DOHH2 (cell line): Measurements from ENCODE around the gene RBM47.

Experiments
- H3F3A ChIP-seq: fragments of 200-600 bp; sonication (generic), shearing (Covaris generic); 2 replicates; pipeline ENCODE4 v1.6.0; 2016; ENCODE audit warnings: antibody characterized with exemption, mild to moderate bottlenecking; ENCODE audit not compliant: control insufficient read depth, insufficient read depth
- H3K27ac ChIP-seq: fragments of 200-600 bp; sonication (generic); 2 replicates; pipeline ENCODE4 v1.5.1; 2014; ENCODE audit warnings: low read depth, mild to moderate bottlenecking, low read length, moderate library complexity
- H3K27me3 ChIP-seq: fragments of 200-600 bp; sonication (generic); 2 replicates; pipeline ENCODE4 v1.6.1; 2014; ENCODE audit warnings: mild to moderate bottlenecking, low read length, mixed read lengths; ENCODE audit not compliant: control insufficient read depth
- H3K36me3 ChIP-seq: fragments of 200-600 bp; sonication (generic); 2 replicates; pipeline ENCODE4 v1.6.1; 2014; ENCODE audit warnings: mild to moderate bottlenecking, low read length, moderate library complexity, mixed read lengths; ENCODE audit not compliant: control insufficient read depth
- H3K4me1 ChIP-seq: fragments of 200-600 bp; sonication (generic); 2 replicates; pipeline ENCODE4 v1.6.1; 2014; ENCODE audit warnings: mild to moderate bottlenecking, low read length, mixed read lengths; ENCODE audit not compliant: control insufficient read depth
- H3K4me2 ChIP-seq: fragments of 200-600 bp; sonication (generic); 2 replicates; pipeline ENCODE4 v1.6.0; 2014; ENCODE audit warnings: mild to moderate bottlenecking, low read length, moderate library complexity
- H3K4me3 ChIP-seq: fragments of 200-600 bp; sonication (generic); 2 replicates; pipeline ENCODE4 v1.5.1; 2014; ENCODE audit warnings: mild to moderate bottlenecking, low read length, mixed read lengths
- H3K79me2 ChIP-seq: fragments of 200-600 bp; sonication (generic); 2 replicates; pipeline ENCODE4 v1.6.1; 2014; ENCODE audit warnings: mild to moderate bottlenecking, low read length, mixed read lengths; ENCODE audit not compliant: control insufficient read depth
- H3K9me2 ChIP-seq: fragments of 200-600 bp; sonication (generic); replicated peaks from 2 replicates; pipeline ENCODE4 v1.6.1; 2014; ENCODE audit warnings: mild to moderate bottlenecking, low read length, mixed read lengths; ENCODE audit not compliant: control insufficient read depth
- H3K9me3 ChIP-seq: fragments of 200-600 bp; sonication (generic); 2 replicates; pipeline ENCODE4 v1.6.1; 2014; ENCODE audit warnings: antibody characterized with exemption, low read length, mixed read lengths; ENCODE audit not compliant: control insufficient read depth, insufficient read depth
- H4K20me1 ChIP-seq: fragments of 200-600 bp; sonication (generic); 2 replicates; pipeline ENCODE4 v1.6.0; 2014; ENCODE audit warnings: low read depth, mild to moderate bottlenecking, antibody characterized with exemption, low read length, moderate library complexity; ENCODE audit not compliant: control insufficient read depth, insufficient read depth
- CTCF ChIP-seq: fragments of 200-600 bp; sonication (generic); IDR thresholded peaks from one replicate; pipeline ENCODE4 v1.5.1; 2014; ENCODE audit warnings: antibody characterized with exemption, mild to moderate bottlenecking, low read depth, low read length; ENCODE audit not compliant: poor library complexity, severe bottlenecking
- EZH2phosphoT487 ChIP-seq: fragments of 200-600 bp; sonication (generic); IDR thresholded peaks from 2 replicates; pipeline ENCODE4 v1.6.1; 2017; ENCODE audit warnings: borderline replicate concordance, mild to moderate bottlenecking, antibody characterized with exemption, low read length, moderate library complexity, mixed read lengths

The RBM47 gene

GRCh38 chr4:40587351-40587750 is 42.3 kb downstream of the RBM47 start:
- Histone ChIP-seq H3K4me3 (no peak overlapping the region), H3K9me2 (no peaks in the 10 kb centered on the region), H3K27ac (no peak overlapping the region), H3K36me3 (no peaks in the 10 kb centered on the region), H4K20me1 (no peaks in the 10 kb centered on the region), H3K27me3 (peaks cover 13% of the 10 kb centered on the region), H3K4me1 (peaks cover 13% of the 10 kb centered on the region), H3K4me2 (no peak overlapping the region), H3F3A (no peaks in the 10 kb centered on the region), H3K79me2 (no peaks in the 10 kb centered on the region), H3K9me3 (no peaks in the 10 kb centered on the region)
- TF ChIP-seq CTCF = no peak

- no peak for TF ChIP-seq EZH2phosphoT487
- TF ChIP-seq CTCF = no peak
- Histone ChIP-seq H3K9me2 (no peaks in the 10 kb centered on the region), H3K27ac (no peak overlapping the region), H3K79me2 (no peaks in the 10 kb centered on the region), H3K9me3 (no peaks in the 10 kb centered on the region), H3K27me3 (peaks cover 13% of the 10 kb centered on the region), H3F3A (no peaks in the 10 kb centered on the region), H4K20me1 (no peaks in the 10 kb centered on the region), H3K4me3 (no peak overlapping the region), H3K4me1 (peaks cover 13% of the 10 kb centered on the region), H3K4me2 (no peak overlapping the region), H3K36me3 (no peaks in the 10 kb centered on the region)
Observed at GRCh38 chr4:40586729-40587128, 42.9 kb downstream of the RBM47 start.

GRCh38 chr4:40586034-40586433 is 43.6 kb downstream of the RBM47 start:
- Histone ChIP-seq H3K27me3 (peaks cover 13% of the 10 kb centered on the region), H4K20me1 (no peaks in the 10 kb centered on the region), H3K4me3 (no peak overlapping the region), H3K9me2 (no peaks in the 10 kb centered on the region), H3K9me3 (no peaks in the 10 kb centered on the region), H3K27ac (no peak overlapping the region), H3K4me2 (no peak overlapping the region), H3F3A (no peaks in the 10 kb centered on the region), H3K4me1 (peaks cover 8% of the 10 kb centered on the region), H3K36me3 (no peaks in the 10 kb centered on the region), H3K79me2 (no peaks in the 10 kb centered on the region)
- no peak for TF ChIP-seq CTCF
- no peak for TF ChIP-seq EZH2phosphoT487

- H3K9me2 ChIP-seq = no peaks in the 10 kb centered on the region
- no peak overlapping the region for H3K4me3 ChIP-seq
- H3K36me3 ChIP-seq = no peaks in the 10 kb centered on the region
- H3K4me1 ChIP-seq = peaks cover under 1% of the 10 kb centered on the region
- no peak overlapping the region for H3K27ac ChIP-seq
- H3K4me2 ChIP-seq = no peak overlapping the region
- H4K20me1 ChIP-seq = no peaks in the 10 kb centered on the region
- no peaks in the 10 kb centered on the region for H3K9me3 ChIP-seq
- H3F3A ChIP-seq = no peaks in the 10 kb centered on the region
- peaks cover 13% of the 10 kb centered on the region for H3K27me3 ChIP-seq
- no peaks in the 10 kb centered on the region for H3K79me2 ChIP-seq
- no peak for TF ChIP-seq EZH2phosphoT487
- TF ChIP-seq CTCF = no peak
Observed at GRCh38 chr4:40585201-40585799, 44.4 kb downstream of the RBM47 start.
